GM08714 (cell line): Measurements from ENCODE around the gene LRRC42.

Experiments
- H3K4me3 ChIP-seq: fragments of 200-500 bp; sonication (Bioruptor generic); 2 replicates; pipeline ENCODE4 v1.5.1; 2014; ENCODE audit warnings: mild to moderate bottlenecking, low read length, inconsistent platforms
- ZNF274 ChIP-seq: IDR thresholded peaks from 2 replicates; pipeline ENCODE4 v1.6.1; 2012; ENCODE audit warnings: mild to moderate bottlenecking, low read depth, low read length

The LRRC42 gene

GRCh38 chr1:54014009-54014629 lies 68.0 kb downstream of the LRRC42 start:
- H3K4me3 ChIP-seq = no peak overlapping the region
- TF ChIP-seq ZNF274 = no peak

- H3K4me3 ChIP-seq = no peak overlapping the region
Measured at GRCh38 chr1:54016343-54017282, 70.5 kb downstream of the LRRC42 start.

More at GRCh38 chr1:54016343-54017282, 70.5 kb downstream of the LRRC42 start:
- no peak for TF ChIP-seq ZNF274
